H9 (cell line): Measurements from ENCODE around the gene KLHL3. TPM values are rescaled to one million over a fixed set of nuclear protein-coding genes. Genes with fewer than 3 reads are reported as not detected.

Experiments used
- DNase-seq: peaks from one replicate; pipeline ENCODE4 v3.0.0-alpha.2; 2017
- H2AFZ ChIP-seq: one replicate; pipeline ENCODE4 v1.6.1; 2013; ENCODE audit warnings: mild to moderate bottlenecking, low read length, control low read depth, moderate library complexity
- H2AK5ac ChIP-seq: 2 replicates; pipeline ENCODE4 v1.6.1; 2013; ENCODE audit warnings: low read length, control low read depth, mixed read lengths; ENCODE audit not compliant: insufficient read length
- H2BK120ac ChIP-seq: one replicate; pipeline ENCODE4 v1.6.1; 2013; ENCODE audit warnings: low read depth, mild to moderate bottlenecking, low read length, control low read depth, inconsistent platforms; ENCODE audit not compliant: poor library complexity, severe bottlenecking
- H2BK12ac ChIP-seq: 2 replicates; pipeline ENCODE4 v1.6.1; 2013; ENCODE audit warnings: low read length, control low read depth, mixed read lengths, low read depth; ENCODE audit not compliant: insufficient read length
- H2BK15ac ChIP-seq: 2 replicates; pipeline ENCODE4 v1.6.1; 2013; ENCODE audit warnings: low read depth, low read length, control low read depth
- H2BK20ac ChIP-seq: one replicate; pipeline ENCODE4 v1.6.1; 2013; ENCODE audit warnings: low read depth, mild to moderate bottlenecking, low read length, control low read depth, inconsistent platforms; ENCODE audit not compliant: poor library complexity, severe bottlenecking
- H2BK5ac ChIP-seq: 2 replicates; pipeline ENCODE4 v1.6.1; 2013; ENCODE audit warnings: low read length, control low read depth, mixed read lengths; ENCODE audit not compliant: insufficient read length
- H3K14ac ChIP-seq: 2 replicates; pipeline ENCODE4 v1.6.1; 2013; ENCODE audit warnings: low read length, control low read depth; ENCODE audit not compliant: insufficient read depth
- H3K18ac ChIP-seq: 2 replicates; pipeline ENCODE4 v1.6.1; 2013; ENCODE audit warnings: low read depth, mild to moderate bottlenecking, mixed read lengths, low read length, control low read depth; ENCODE audit not compliant: insufficient read length
- H3K23ac ChIP-seq: 2 replicates; pipeline ENCODE4 v1.6.1; 2013; ENCODE audit warnings: low read length, control low read depth, mixed read lengths, low read depth; ENCODE audit not compliant: insufficient read length
- H3K23me2 ChIP-seq: 2 replicates; pipeline ENCODE4 v1.6.1; 2013; ENCODE audit warnings: low read depth, mild to moderate bottlenecking, mixed read lengths, low read length, control low read depth; ENCODE audit not compliant: insufficient read length, poor library complexity, severe bottlenecking
- H3K27ac ChIP-seq: 2 replicates; pipeline ENCODE4 v1.5.1; 2013; ENCODE audit warnings: low read length, control low read depth, mixed read lengths, low read depth; ENCODE audit not compliant: insufficient read length
- H3K27me3 ChIP-seq: 2 replicates; pipeline ENCODE4 v1.6.1; 2013; ENCODE audit warnings: low read length, control low read depth, inconsistent platforms; ENCODE audit not compliant: insufficient read depth
- H3K4ac ChIP-seq: 2 replicates; pipeline ENCODE4 v1.6.1; 2013; ENCODE audit warnings: low read depth, mild to moderate bottlenecking, control low read depth, inconsistent platforms, low read length, moderate library complexity
- H3K4me1 ChIP-seq: 2 replicates; pipeline ENCODE4 v1.6.1; 2013; ENCODE audit warnings: low read length, control low read depth, inconsistent platforms; ENCODE audit not compliant: insufficient read depth
- H3K4me2 ChIP-seq: 2 replicates; pipeline ENCODE4 v1.6.1; 2013; ENCODE audit warnings: low read length, control low read depth, mixed read lengths; ENCODE audit not compliant: insufficient read length, insufficient read depth
- H3K56ac ChIP-seq: 2 replicates; pipeline ENCODE4 v1.6.1; 2013; ENCODE audit warnings: low read depth, mild to moderate bottlenecking, mixed read lengths, low read length, control low read depth; ENCODE audit not compliant: insufficient read length
- H3K79me1 ChIP-seq: 2 replicates; pipeline ENCODE4 v1.6.1; 2013; ENCODE audit warnings: low read depth, mild to moderate bottlenecking, moderate library complexity, low read length, control low read depth, inconsistent platforms; ENCODE audit not compliant: insufficient read depth, poor library complexity, severe bottlenecking
- H3K79me2 ChIP-seq: 2 replicates; pipeline ENCODE4 v1.6.1; 2013; ENCODE audit warnings: low read length, control low read depth, inconsistent platforms; ENCODE audit not compliant: insufficient read depth
- H3K9ac ChIP-seq: 2 replicates; pipeline ENCODE4 v1.6.1; 2013; ENCODE audit warnings: low read length, control low read depth, mixed read lengths; ENCODE audit not compliant: insufficient read length; ENCODE audit errors: extremely low read depth
- H3K9me3 ChIP-seq: one replicate; pipeline ENCODE4 v1.6.1; 2013; ENCODE audit warnings: low read depth, low read length, inconsistent platforms; ENCODE audit not compliant: control insufficient read depth
- H3T11ph ChIP-seq: one replicate; pipeline ENCODE4 v1.6.1; 2013; ENCODE audit warnings: mild to moderate bottlenecking, low read length, control low read depth, inconsistent platforms
- H4K20me1 ChIP-seq: one replicate; pipeline ENCODE4 v1.6.1; 2013; ENCODE audit not compliant: control insufficient read depth, insufficient read length, insufficient read depth
- H4K5ac ChIP-seq: 2 replicates; pipeline ENCODE4 v1.6.1; 2013; ENCODE audit warnings: low read depth, mild to moderate bottlenecking, mixed read lengths, low read length, control low read depth; ENCODE audit not compliant: insufficient read length
- H4K8ac ChIP-seq: replicated peaks from 2 replicates; pipeline ENCODE4 v1.6.1; 2013; ENCODE audit warnings: low read length, control low read depth, mixed read lengths, low read depth; ENCODE audit not compliant: insufficient read length
- H4K91ac ChIP-seq: 2 replicates; pipeline ENCODE4 v1.6.1; 2013; ENCODE audit warnings: low read depth, mild to moderate bottlenecking, moderate library complexity, mixed read lengths, low read length, control low read depth; ENCODE audit not compliant: insufficient read length
- H3K27ac Mint-ChIP-seq, 3 experiments: 2 replicates in 2 of 3; 3 replicates in 1 of 3; pipeline ENCODE4 v1.8.0; 2020 to 2021; ENCODE audit warnings: mixed read lengths in 3 of 3, mild to moderate bottlenecking in 1 of 3, moderate library complexity in 1 of 3
- H3K27me3 Mint-ChIP-seq: 2 replicates; pipeline ENCODE4 v1.8.0; 2021; ENCODE audit warnings: low read depth, mild to moderate bottlenecking, moderate library complexity, mixed read lengths
- H3K36me3 Mint-ChIP-seq, 3 experiments: 2 replicates in 2 of 3; 3 replicates in 1 of 3; pipeline ENCODE4 v1.8.0; 2020 to 2021; ENCODE audit warnings: low read depth in 3 of 3, mixed read lengths in 3 of 3; ENCODE audit not compliant: insufficient read depth in 1 of 3
- H3K4me1 Mint-ChIP-seq, 2 experiments: 2 replicates each; pipeline ENCODE4 v1.8.0; 2020; ENCODE audit warnings: mixed read lengths in 2 of 2
- H3K4me3 Mint-ChIP-seq, 2 experiments: 2 replicates in 1 of 2; 3 replicates in 1 of 2; pipeline ENCODE4 v1.8.0; 2020 to 2021; ENCODE audit warnings: mild to moderate bottlenecking in 2 of 2, mixed read lengths in 2 of 2, moderate library complexity in 1 of 2
- H3K9me3 Mint-ChIP-seq, 2 experiments: 2 replicates in 1 of 2; 3 replicates in 1 of 2; pipeline ENCODE4 v1.8.0; 2020; ENCODE audit warnings: mild to moderate bottlenecking in 2 of 2, mixed read lengths in 2 of 2, moderate library complexity in 1 of 2
- whole genome bisulfite sequencing: extraction: QIAGEN DNeasy Blood & Tissue Kit; methylation state at CpG from one replicate; pipeline ENCODE4 v1.1.7; 2013; ENCODE audit warnings: missing lambda C conversion rate, low lambda C conversion rate, mixed read lengths; ENCODE audit not compliant: insufficient read length; ENCODE audit errors: extremely low coverage; 5-methylcytosine and 5-hydroxymethylcytosine counted together
- total RNA-seq: library from RNA; stranded (reverse); gene quantifications from 2 replicates; pipeline ENCODE4 v1.2.1, GENCODE V29; 2021
- TF ChIP-seq, protein P1 (sequence below): fragments of 200-600 bp; sonication (generic); conservative IDR thresholded peaks from 3 replicates; pipeline ENCODE4 v1.8.0; 2021; ENCODE audit warnings: antibody characterized with exemption, mild to moderate bottlenecking

Gene KLHL3
- total RNA-seq, 1 experiment from 2014 or later = 12.8 TPM

DNA sequence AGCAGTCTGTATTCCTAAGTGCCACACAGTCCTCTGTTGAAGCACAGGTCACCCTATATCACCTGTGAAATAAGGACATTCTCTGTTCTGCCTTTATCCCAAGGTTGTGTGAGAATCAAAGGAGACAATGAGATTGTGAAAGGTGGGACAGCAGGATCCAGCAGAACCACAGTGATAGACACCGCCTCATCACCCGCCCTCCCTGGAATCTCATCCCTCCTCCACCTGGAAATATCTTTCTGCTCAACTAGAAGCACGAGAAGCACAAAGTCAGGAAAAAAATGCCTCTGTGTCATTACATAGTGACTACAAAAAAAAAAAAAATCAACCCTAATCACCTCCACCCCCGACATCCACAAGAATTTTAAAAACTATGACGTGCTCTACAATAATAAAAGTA, 32.3 kb downstream of the KLHL3 start:
- H2BK5ac ChIP-seq = no peak overlapping the region
- no peaks in the 10 kb centered on the region for H4K20me1 ChIP-seq
- H3K27ac Mint-ChIP-seq = no peak overlapping the region
- no peaks in the 10 kb centered on the region for H3K23me2 ChIP-seq
- H2BK20ac ChIP-seq = no peak overlapping the region
- H3K14ac ChIP-seq = no peak overlapping the region
- no peak overlapping the region for H4K5ac ChIP-seq
- no peak overlapping the region for H3K56ac ChIP-seq
- TF ChIP-seq, protein P1, sequence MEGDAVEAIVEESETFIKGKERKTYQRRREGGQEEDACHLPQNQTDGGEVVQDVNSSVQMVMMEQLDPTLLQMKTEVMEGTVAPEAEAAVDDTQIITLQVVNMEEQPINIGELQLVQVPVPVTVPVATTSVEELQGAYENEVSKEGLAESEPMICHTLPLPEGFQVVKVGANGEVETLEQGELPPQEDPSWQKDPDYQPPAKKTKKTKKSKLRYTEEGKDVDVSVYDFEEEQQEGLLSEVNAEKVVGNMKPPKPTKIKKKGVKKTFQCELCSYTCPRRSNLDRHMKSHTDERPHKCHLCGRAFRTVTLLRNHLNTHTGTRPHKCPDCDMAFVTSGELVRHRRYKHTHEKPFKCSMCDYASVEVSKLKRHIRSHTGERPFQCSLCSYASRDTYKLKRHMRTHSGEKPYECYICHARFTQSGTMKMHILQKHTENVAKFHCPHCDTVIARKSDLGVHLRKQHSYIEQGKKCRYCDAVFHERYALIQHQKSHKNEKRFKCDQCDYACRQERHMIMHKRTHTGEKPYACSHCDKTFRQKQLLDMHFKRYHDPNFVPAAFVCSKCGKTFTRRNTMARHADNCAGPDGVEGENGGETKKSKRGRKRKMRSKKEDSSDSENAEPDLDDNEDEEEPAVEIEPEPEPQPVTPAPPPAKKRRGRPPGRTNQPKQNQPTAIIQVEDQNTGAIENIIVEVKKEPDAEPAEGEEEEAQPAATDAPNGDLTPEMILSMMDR = no peak
- WGBS = no CpG with 5 or more reads among the region's 5 CpGs
- no peaks in the 10 kb centered on the region for H3K79me1 ChIP-seq
- H3K4ac ChIP-seq = no peak overlapping the region
- H3K27me3 Mint-ChIP-seq = no peaks in the 10 kb centered on the region
- H3K9ac ChIP-seq = no peak overlapping the region
- no peaks in the 10 kb centered on the region for H3K4me1 Mint-ChIP-seq
- H3T11ph ChIP-seq = no peak overlapping the region
- no peak overlapping the region for H4K8ac ChIP-seq
- H2AK5ac ChIP-seq = no peak overlapping the region
- H4K91ac ChIP-seq = no peak overlapping the region
- no peaks in the 10 kb centered on the region for H3K9me3 ChIP-seq
- no peak overlapping the region for H2BK12ac ChIP-seq
- no peak overlapping the region for H3K4me2 ChIP-seq
- no peak overlapping the region for H2BK15ac ChIP-seq
- no peaks in the 10 kb centered on the region for H3K27me3 ChIP-seq
- no peak overlapping the region for H2AFZ ChIP-seq
- no peak overlapping the region for H3K23ac ChIP-seq
- H3K36me3 Mint-ChIP-seq = peaks cover 5 to 15% (median 11%) of the 10 kb centered on the region in 3 experiments; a peak in 5 of 7 replicates
- H3K79me2 ChIP-seq = no peaks in the 10 kb centered on the region
- no peak overlapping the region for H3K4me3 Mint-ChIP-seq
- no peaks in the 10 kb centered on the region for H3K9me3 Mint-ChIP-seq
- H3K4me1 ChIP-seq = no peaks in the 10 kb centered on the region
- no peak for DNase-seq
- no peak overlapping the region for H3K27ac ChIP-seq
- no peak overlapping the region for H2BK120ac ChIP-seq
- H3K18ac ChIP-seq = no peak overlapping the region
